GM04503 (cell line): ENCODE data around the gene BBS7.

Source experiments
- DNase-seq: peaks from one replicate; pipeline ENCODE4 v3.0.0-alpha.2; 2012; ENCODE audit warnings: low read depth

BBS7 gene

GRCh38 chr4:121790976-121791375 is 79.3 kb downstream of the BBS7 start:
- DNase-seq: no peak

DNA sequence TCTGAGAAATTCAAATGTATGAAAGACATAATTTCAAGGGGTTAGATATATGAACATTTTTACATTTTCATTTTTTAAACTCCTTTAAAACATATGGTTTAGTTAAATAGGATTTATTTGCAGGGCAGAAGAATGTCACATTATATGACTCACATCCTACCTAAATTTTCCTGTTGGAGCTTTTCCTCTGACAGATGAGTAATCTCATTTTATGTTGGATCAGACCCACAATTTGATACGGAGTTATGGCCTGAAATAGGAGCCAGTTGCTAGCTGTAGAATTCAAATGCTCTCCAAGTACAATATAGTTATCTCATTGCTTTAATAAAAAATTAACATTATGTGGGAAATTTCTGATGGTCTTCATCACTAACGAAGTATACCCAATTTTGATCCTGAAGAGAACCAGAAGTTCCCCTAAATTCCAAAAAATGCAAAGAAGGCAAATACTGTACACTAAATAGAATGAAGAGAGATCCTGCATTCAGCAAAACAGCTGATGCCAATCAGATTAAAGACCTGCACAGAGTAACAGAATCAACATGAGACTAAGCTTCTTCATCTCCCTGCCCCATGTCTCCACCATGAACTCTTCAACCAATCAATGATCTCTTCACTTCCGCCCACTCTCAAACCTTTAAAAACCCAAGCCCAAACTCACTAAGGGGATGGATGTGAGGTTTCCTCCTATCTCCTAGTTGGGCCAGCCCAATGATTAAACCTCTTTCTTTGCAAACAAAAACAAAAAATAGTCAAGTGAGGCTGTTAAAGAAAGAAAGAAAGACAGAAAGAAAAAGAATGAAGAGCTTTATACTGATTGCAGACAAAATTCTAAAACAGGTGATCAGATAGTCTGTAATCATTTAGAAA is 80.1 kb downstream of the BBS7 start:
- no peak for DNase-seq

- DNase-seq: no peak
Measured at GRCh38 chr4:121789455-121789854, 80.8 kb downstream of the BBS7 start.

- DNase-seq: no peak
Measured at GRCh38 chr4:121788896-121789295, 81.4 kb downstream of the BBS7 start.

- no peak for DNase-seq
Measured at GRCh38 chr4:121786221-121786620, 84.1 kb downstream of the BBS7 start.

- no peak for DNase-seq
Measured at GRCh38 chr4:121785479-121785878, 84.8 kb downstream of the BBS7 start.

DNA sequence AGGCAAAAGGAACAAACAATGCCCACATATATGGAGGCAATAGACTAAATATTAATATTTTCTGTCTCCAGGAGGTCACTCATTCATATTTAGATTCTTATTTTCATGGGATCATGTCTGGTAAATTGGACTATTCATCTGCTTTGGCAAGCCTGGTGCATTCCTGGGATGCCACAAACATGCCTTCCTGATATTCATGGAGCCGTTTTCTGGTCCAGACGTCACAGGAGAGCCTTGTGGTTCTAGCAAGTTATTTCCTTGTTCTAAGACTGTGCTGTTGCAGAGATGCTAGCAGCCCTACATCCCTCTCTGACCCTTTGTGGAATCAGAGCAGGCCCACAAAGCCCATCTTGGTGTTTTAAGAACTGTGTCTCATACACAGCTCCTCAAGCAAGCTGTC is 85.3 kb downstream of the BBS7 start:
- DNase-seq: peak; percentile 94

- DNase-seq: no peak
Measured at GRCh38 chr4:121784401-121784800, 85.9 kb downstream of the BBS7 start.

DNA sequence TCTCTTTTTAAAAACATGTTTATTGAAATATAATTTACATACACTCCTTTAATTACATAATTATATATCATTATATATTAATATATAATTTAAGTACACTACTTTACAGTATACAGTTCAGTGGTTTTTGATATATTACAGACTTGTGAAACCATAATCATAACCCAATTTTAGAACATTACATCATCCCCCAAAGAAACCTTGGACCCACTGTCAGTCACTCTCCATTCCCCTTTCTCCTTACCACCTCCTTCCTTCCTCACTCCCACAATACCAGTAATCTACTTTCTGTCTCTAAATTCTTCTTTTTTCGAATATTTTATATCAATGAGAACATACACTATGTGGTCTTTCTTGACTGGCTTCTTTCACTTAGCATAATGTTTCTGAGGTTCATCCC is 87.1 kb downstream of the BBS7 start:
- DNase-seq: no peak

DNA sequence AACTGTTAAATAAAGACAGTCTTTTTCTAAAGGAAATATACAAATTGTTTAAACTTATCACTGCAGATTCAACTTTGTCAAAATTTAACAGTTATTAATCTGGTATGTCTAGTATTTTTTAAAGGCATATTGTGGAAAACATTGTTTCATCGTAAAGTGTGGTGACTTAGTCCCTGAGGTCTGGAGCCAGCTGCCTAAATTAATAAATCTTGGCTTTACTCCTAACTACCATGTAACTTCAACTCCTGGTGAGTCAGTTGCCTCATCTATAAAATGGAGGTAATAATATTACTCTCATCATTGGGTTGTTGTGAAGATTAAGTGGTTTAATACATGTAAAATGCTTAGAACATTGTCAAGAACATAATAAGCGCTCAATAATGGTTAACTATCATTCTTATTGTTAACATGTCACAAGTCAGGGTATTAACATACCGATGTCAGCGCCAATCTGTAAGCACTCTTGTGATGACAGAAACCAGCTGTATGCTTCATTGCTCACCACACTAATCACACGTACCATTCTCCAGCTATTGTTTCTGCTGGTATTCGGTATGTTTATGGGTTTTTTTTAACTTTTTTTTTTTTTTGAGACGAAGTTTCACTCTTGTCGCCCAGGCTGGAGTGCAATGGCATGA is 91.2 kb downstream of the BBS7 start:
- DNase-seq: no peak

- no peak for DNase-seq
Measured at GRCh38 chr4:121777625-121778024, 92.6 kb downstream of the BBS7 start.

GRCh38 chr4:121776610-121777401 is 93.5 kb downstream of the BBS7 start:
- no peak for DNase-seq
